Mesenchymal stem cell (in vitro differentiated cells and primary cell): Measurements from ENCODE around the gene CHRNA7.

ENCODE experiments used
- DNase-seq: peaks from one replicate; pipeline ENCODE4 v3.0.0-alpha.2; 2013
- H2AFZ ChIP-seq: one replicate; pipeline ENCODE4 v1.6.1; 2013; ENCODE audit warnings: low read depth, mild to moderate bottlenecking, control low read depth, inconsistent platforms, low read length, moderate library complexity
- H2AK5ac ChIP-seq: 2 replicates; pipeline ENCODE4 v1.6.1; 2013; ENCODE audit warnings: low read length, moderate library complexity, mild to moderate bottlenecking, inconsistent platforms; ENCODE audit not compliant: severe bottlenecking
- H2BK120ac ChIP-seq: one replicate; pipeline ENCODE4 v1.6.1; 2013; ENCODE audit warnings: low read depth, mild to moderate bottlenecking, inconsistent platforms, low read length, moderate library complexity
- H2BK12ac ChIP-seq, 2 experiments: one replicate each; pipeline ENCODE4 v1.6.1; 2013; ENCODE audit warnings: inconsistent platforms in 2 of 2, low read length in 2 of 2, mild to moderate bottlenecking in 2 of 2, moderate library complexity in 2 of 2, control low read depth in 1 of 2
- H2BK15ac ChIP-seq: one replicate; pipeline ENCODE4 v1.6.1; 2013; ENCODE audit warnings: mild to moderate bottlenecking, low read depth, inconsistent platforms; ENCODE audit not compliant: poor library complexity, severe bottlenecking
- H2BK5ac ChIP-seq: 2 replicates; pipeline ENCODE4 v1.6.1; 2013; ENCODE audit warnings: low read depth, mild to moderate bottlenecking, low read length, control low read depth, inconsistent platforms; ENCODE audit not compliant: poor library complexity, severe bottlenecking
- H3K14ac ChIP-seq, 2 experiments: one replicate each; pipeline ENCODE4 v1.6.1; 2013; ENCODE audit warnings: inconsistent platforms in 2 of 2, low read length in 2 of 2, control low read depth in 1 of 2, mild to moderate bottlenecking in 1 of 2, moderate library complexity in 1 of 2
- H3K18ac ChIP-seq, 2 experiments: one replicate each; pipeline ENCODE4 v1.6.1; 2013; ENCODE audit warnings: inconsistent platforms in 2 of 2, low read length in 2 of 2, control low read depth in 1 of 2, low read depth in 1 of 2, mild to moderate bottlenecking in 1 of 2
- H3K23ac ChIP-seq, 2 experiments: one replicate each; pipeline ENCODE4 v1.6.1; 2013; ENCODE audit warnings: inconsistent platforms in 2 of 2, low read length in 2 of 2, mild to moderate bottlenecking in 2 of 2, moderate library complexity in 2 of 2, control low read depth in 1 of 2
- H3K27ac ChIP-seq: 2 replicates; pipeline ENCODE4 v1.5.1; 2013; ENCODE audit warnings: mild to moderate bottlenecking, moderate library complexity, low read length, control low read depth, inconsistent platforms; ENCODE audit not compliant: poor library complexity, severe bottlenecking
- H3K27me3 ChIP-seq, 2 experiments: 2 replicates each; pipeline versions ENCODE4 v1.6.1 to v1.7.0; 2013; ENCODE audit warnings: low read length in 2 of 2, mild to moderate bottlenecking in 2 of 2, moderate library complexity in 2 of 2, control low read depth in 1 of 2, inconsistent platforms in 1 of 2; ENCODE audit not compliant: control insufficient read depth in 1 of 2, insufficient read depth in 1 of 2
- H3K36me3 ChIP-seq, 2 experiments: 2 replicates each; pipeline versions ENCODE4 v1.6.1 to v1.7.0; 2013; ENCODE audit warnings: low read length in 2 of 2, control low read depth in 1 of 2, inconsistent platforms in 1 of 2, low read depth in 1 of 2, mild to moderate bottlenecking in 1 of 2; ENCODE audit not compliant: insufficient read depth in 2 of 2, control insufficient read depth in 1 of 2
- H3K4ac ChIP-seq, 2 experiments: one replicate each; pipeline ENCODE4 v1.6.1; 2013; ENCODE audit warnings: inconsistent platforms in 2 of 2, low read length in 2 of 2, mild to moderate bottlenecking in 2 of 2, moderate library complexity in 2 of 2, control low read depth in 1 of 2, low read depth in 1 of 2
- H3K4me1 ChIP-seq: 2 replicates; pipeline ENCODE4 v1.6.1; 2013; ENCODE audit warnings: low read depth, low read length, control low read depth; ENCODE audit not compliant: control insufficient read depth, insufficient read depth
- H3K4me2 ChIP-seq: 2 replicates; pipeline ENCODE4 v1.6.1; 2013; ENCODE audit warnings: low read length, mild to moderate bottlenecking, inconsistent platforms; ENCODE audit not compliant: poor library complexity, severe bottlenecking
- H3K4me3 ChIP-seq, 2 experiments: 2 replicates each; pipeline versions ENCODE4 v1.5.1 to v1.7.0; 2013; ENCODE audit warnings: low read length in 2 of 2, mild to moderate bottlenecking in 2 of 2, control low read depth in 1 of 2, low read depth in 1 of 2; ENCODE audit not compliant: insufficient read depth in 1 of 2
- H3K79me1 ChIP-seq: replicated peaks from 2 replicates; pipeline ENCODE4 v1.6.1; 2013; ENCODE audit warnings: mild to moderate bottlenecking, control low read depth, low read length, inconsistent platforms; ENCODE audit not compliant: poor library complexity, severe bottlenecking
- H3K9ac ChIP-seq: 2 replicates; pipeline ENCODE4 v1.7.0; 2013; ENCODE audit warnings: mild to moderate bottlenecking, low read length, moderate library complexity
- H3K9me3 ChIP-seq: 2 replicates; pipeline ENCODE4 v1.7.0; 2013; ENCODE audit warnings: mild to moderate bottlenecking, low read length; ENCODE audit not compliant: control insufficient read depth
- H4K8ac ChIP-seq: one replicate; pipeline ENCODE4 v1.6.1; 2013; ENCODE audit warnings: inconsistent platforms, mild to moderate bottlenecking, low read length, moderate library complexity
- H4K91ac ChIP-seq: one replicate; pipeline ENCODE4 v1.6.1; 2013; ENCODE audit warnings: mild to moderate bottlenecking, low read length, inconsistent platforms
- WGBS: methylation state at CpG from one replicate; pipeline ENCODE4 v1.1.7; 2013; ENCODE audit warnings: mixed read lengths; 5-methylcytosine and 5-hydroxymethylcytosine counted together

The CHRNA7 gene

GRCh38 chr15:32131803-32132202 is 101.5 kb downstream of the CHRNA7 start:
- H3K27me3 ChIP-seq, result no peaks in the 10 kb centered on the region
- H3K9ac ChIP-seq, result no peak overlapping the region
- no peak overlapping the region for H4K8ac ChIP-seq
- no peaks in the 10 kb centered on the region for H3K9me3 ChIP-seq
- no peak overlapping the region for H3K14ac ChIP-seq
- no peak overlapping the region for H2AFZ ChIP-seq
- no peak overlapping the region for H3K4me3 ChIP-seq
- no peak overlapping the region for H2AK5ac ChIP-seq
- no peak overlapping the region for H2BK12ac ChIP-seq
- H3K79me1 ChIP-seq, result no peaks in the 10 kb centered on the region
- no peak overlapping the region for H2BK15ac ChIP-seq
- no peak overlapping the region for H3K23ac ChIP-seq
- no peaks in the 10 kb centered on the region for H3K4me1 ChIP-seq
- no peak overlapping the region for H2BK120ac ChIP-seq
- 82% methylated on average over 4 of the region's 4 CpGs for WGBS
- H3K4me2 ChIP-seq, result no peak overlapping the region
- no peak overlapping the region for H3K27ac ChIP-seq
- H4K91ac ChIP-seq, result no peak overlapping the region
- H3K4ac ChIP-seq, result no peak overlapping the region
- H2BK5ac ChIP-seq, result no peak overlapping the region
- H3K18ac ChIP-seq, result no peak overlapping the region
- H3K36me3 ChIP-seq, result no peaks in the 10 kb centered on the region
- no peak for DNase-seq

GRCh38 chr15:32132859-32133258 is 102.5 kb downstream of the CHRNA7 start:
- Histone ChIP-seq H3K27me3 (no peaks in the 10 kb centered on the region), H2BK12ac (no peak overlapping the region), H2BK15ac (no peak overlapping the region), H3K4me1 (no peaks in the 10 kb centered on the region), H2AFZ (no peak overlapping the region), H3K9me3 (no peaks in the 10 kb centered on the region), H3K79me1 (no peaks in the 10 kb centered on the region), H2AK5ac (no peak overlapping the region), H3K4me3 (no peak overlapping the region), H3K18ac (no peak overlapping the region), H3K36me3 (no peaks in the 10 kb centered on the region), H4K8ac (no peak overlapping the region), H3K4ac (no peak overlapping the region), H3K9ac (no peak overlapping the region), H2BK5ac (no peak overlapping the region), H2BK120ac (no peak overlapping the region), H3K14ac (no peak overlapping the region), H3K4me2 (no peak overlapping the region), H4K91ac (no peak overlapping the region), H3K27ac (no peak overlapping the region), H3K23ac (no peak overlapping the region)
- no peak for DNase-seq
- WGBS, result 76% methylated on average over 2 of the region's 2 CpGs

- Histone ChIP-seq H2BK15ac (no peak overlapping the region), H2BK12ac (no peak overlapping the region), H3K23ac (no peak overlapping the region), H3K27me3 (no peaks in the 10 kb centered on the region), H3K27ac (no peak overlapping the region), H3K4me2 (no peak overlapping the region), H3K4me1 (no peaks in the 10 kb centered on the region), H3K4ac (no peak overlapping the region), H2AK5ac (no peak overlapping the region), H4K91ac (no peak overlapping the region), H3K36me3 (no peaks in the 10 kb centered on the region), H3K9ac (no peak overlapping the region), H2BK120ac (no peak overlapping the region), H4K8ac (no peak overlapping the region), H2BK5ac (no peak overlapping the region), H3K79me1 (no peaks in the 10 kb centered on the region), H2AFZ (no peak overlapping the region), H3K14ac (no peak overlapping the region), H3K4me3 (no peak overlapping the region), H3K18ac (no peak overlapping the region), H3K9me3 (no peaks in the 10 kb centered on the region)
- 46% methylated on average over 4 of the region's 5 CpGs for WGBS
- DNase-seq, result no peak
Measured at GRCh38 chr15:32134842-32135241, 104.5 kb downstream of the CHRNA7 start.

- Histone ChIP-seq H3K18ac (no peak overlapping the region), H3K4me2 (no peak overlapping the region)
Measured at GRCh38 chr15:32135335-32135734, 105.0 kb downstream of the CHRNA7 start.

More at GRCh38 chr15:32135335-32135734, 105.0 kb downstream of the CHRNA7 start:
- no peaks in the 10 kb centered on the region for H3K9me3 ChIP-seq
- H2BK15ac ChIP-seq, result no peak overlapping the region
- no peak overlapping the region for H2BK5ac ChIP-seq
- H3K23ac ChIP-seq, result no peak overlapping the region
- H3K4me1 ChIP-seq, result no peaks in the 10 kb centered on the region
- no peaks in the 10 kb centered on the region for H3K36me3 ChIP-seq
- H3K4ac ChIP-seq, result no peak overlapping the region
- H3K27ac ChIP-seq, result no peak overlapping the region
- no peaks in the 10 kb centered on the region for H3K27me3 ChIP-seq
- H4K91ac ChIP-seq, result no peak overlapping the region
- no peak for DNase-seq
- H4K8ac ChIP-seq, result no peak overlapping the region
- H3K79me1 ChIP-seq, result no peaks in the 10 kb centered on the region
- H2AK5ac ChIP-seq, result no peak overlapping the region
- H3K9ac ChIP-seq, result no peak overlapping the region
- 73% methylated on average over 7 of the region's 8 CpGs for WGBS
- H3K14ac ChIP-seq, result no peak overlapping the region
- no peak overlapping the region for H2BK12ac ChIP-seq
- H2AFZ ChIP-seq, result no peak overlapping the region
- H2BK120ac ChIP-seq, result no peak overlapping the region
- no peak overlapping the region for H3K4me3 ChIP-seq
